Activated CD8-positive, alpha-beta T cell treated with anti-CD3 and anti-CD28 coated beads, Interleukin-2, amount 10 ng/mL, durations not matched to agents 7 days and 5 days (primary cell): ENCODE results near the gene HYI. TPM values are rescaled to one million over a fixed set of nuclear protein-coding genes. Genes with fewer than 3 reads are reported as not detected.
"Not testable (repeated sequence)": the region's sequence is repeated elsewhere in the genome, so short reads cannot be mapped to it uniquely, and the experiment has no call there.

ENCODE experiments used
- ATAC-seq: fragments of 150-1000 bp; cut with Tn5 transposase; one replicate; pipeline ENCODE4 v1.10.0; 2021; ENCODE audit warnings: moderate library complexity
- CTCF ChIA-PET: fragments of 350-600 bp; sonication (Branson Sonifier 250); formaldehyde crosslinking; loops from one replicate; lab custom pipeline; 2021; ENCODE audit warnings: antibody characterized with exemption; lab: Charles Lee
- POLR2A ChIA-PET: fragments of 350-600 bp; sonication (Branson Sonifier 250); formaldehyde crosslinking; loops from one replicate; lab custom pipeline; 2021; ENCODE audit warnings: antibody characterized with exemption; lab: Charles Lee
- DNase-seq: peaks from one replicate; pipeline ENCODE4 v3.0.0-alpha.2; 2020
- H3K27ac Mint-ChIP-seq: one replicate; pipeline ENCODE4 v1.8.0; 2021; ENCODE audit warnings: mild to moderate bottlenecking, mixed read lengths
- H3K27me3 Mint-ChIP-seq: one replicate; pipeline ENCODE4 v1.8.0; 2021; ENCODE audit warnings: low read depth, mixed read lengths
- H3K36me3 Mint-ChIP-seq: one replicate; pipeline ENCODE4 v1.8.0; 2021; ENCODE audit warnings: low read depth, mixed read lengths
- H3K4me1 Mint-ChIP-seq: one replicate; pipeline ENCODE4 v1.8.0; 2021; ENCODE audit warnings: low read depth, mixed read lengths
- H3K4me3 Mint-ChIP-seq: one replicate; pipeline ENCODE4 v1.8.0; 2021; ENCODE audit warnings: mild to moderate bottlenecking, mixed read lengths
- H3K9me3 Mint-ChIP-seq: one replicate; pipeline ENCODE4 v1.8.0; 2022; ENCODE audit warnings: mixed read lengths; ENCODE audit not compliant: insufficient read depth
- total RNA-seq, 2 experiments: library from RNA; stranded (reverse); gene quantifications; one replicate each; pipeline ENCODE4 v1.2.3, GENCODE V29; 2021

HYI gene, protein sequence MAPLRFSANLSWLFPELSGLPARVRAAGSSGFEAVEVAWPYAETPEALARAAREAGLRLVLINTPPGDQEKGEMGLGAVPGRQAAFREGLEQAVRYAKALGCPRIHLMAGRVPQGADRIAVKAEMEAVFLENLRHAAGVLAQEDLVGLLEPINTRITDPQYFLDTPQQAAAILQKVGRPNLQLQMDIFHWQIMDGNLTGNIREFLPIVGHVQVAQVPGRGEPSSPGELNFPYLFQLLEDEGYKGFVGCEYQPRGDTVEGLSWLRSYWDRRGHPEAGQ
- total RNA-seq: 1 to 10 TPM; 8.4 to 9.5 TPM

DNA sequence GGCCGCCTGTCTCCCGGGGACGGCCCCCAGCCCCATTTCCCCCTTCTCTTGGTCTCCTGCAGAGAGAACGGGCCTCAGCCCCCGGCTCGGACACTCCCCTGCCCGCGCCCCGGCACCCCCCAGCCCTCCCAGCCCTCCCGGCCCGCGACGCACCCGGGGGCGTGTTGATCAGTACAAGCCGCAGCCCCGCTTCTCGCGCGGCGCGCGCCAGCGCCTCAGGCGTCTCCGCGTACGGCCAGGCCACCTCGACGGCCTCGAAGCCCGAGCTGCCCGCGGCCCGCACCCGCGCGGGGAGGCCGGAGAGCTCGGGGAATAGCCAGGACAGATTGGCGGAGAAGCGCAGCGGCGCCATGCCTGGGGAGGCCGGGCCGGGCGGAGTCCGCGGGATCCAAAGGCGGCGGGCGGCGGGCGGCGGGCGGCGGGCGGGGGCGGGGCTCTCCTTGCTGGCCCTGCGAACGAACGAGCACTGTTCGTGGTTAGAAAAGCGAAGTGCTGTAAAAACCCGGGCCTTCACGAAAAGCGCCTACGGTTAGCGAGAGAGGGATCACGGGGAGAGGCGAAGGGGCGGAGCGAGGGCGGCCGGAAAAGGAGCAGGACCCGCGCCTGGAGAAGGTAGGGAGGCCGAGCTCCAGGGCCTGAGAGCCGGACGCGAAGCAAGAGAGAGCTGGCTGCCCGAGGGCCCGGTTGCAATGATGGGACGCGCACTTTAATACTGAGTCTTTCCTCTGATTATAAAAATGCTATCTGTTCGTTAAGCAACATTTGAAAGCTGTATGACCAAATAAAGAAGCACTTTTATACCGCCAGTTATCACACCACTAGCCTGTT, at the start of gene HYI:
Gene HYI (minus strand): TSS at position 490 of the 828 bp plus-strand sequence. CDS start 138 bp downstream, at position 352.
- POLR2A ChIA-PET: interaction anchor here (0.8 to 1.3 kb wide), 3 partner anchors 11 to 772 kb away, joined by 3 to 4 read pairs (median 4); partner anchors contain the start of gene YBX1
- Mint-ChIP-seq H3K9me3 (no peaks in the 10 kb centered on the region), H3K27ac (peak within 1 kb of the TSS; percentile 81), H3K4me1 (peaks cover 22% of the 10 kb centered on the region), H3K27me3 (peaks cover 30% of the 10 kb centered on the region), H3K4me3 (peak within 1 kb of the TSS; percentile 71), H3K36me3 (peaks cover 25% of the 10 kb centered on the region)
- DNase-seq (peak; percentile 77), ATAC-seq (peak; percentile 72)
- CTCF ChIA-PET: interaction anchor here (1.0 to 1.9 kb wide), 6 partner anchors 9 to 493 kb away, joined by 3 to 8 read pairs (median 4); partner anchors contain the start of gene IPO13

DNA sequence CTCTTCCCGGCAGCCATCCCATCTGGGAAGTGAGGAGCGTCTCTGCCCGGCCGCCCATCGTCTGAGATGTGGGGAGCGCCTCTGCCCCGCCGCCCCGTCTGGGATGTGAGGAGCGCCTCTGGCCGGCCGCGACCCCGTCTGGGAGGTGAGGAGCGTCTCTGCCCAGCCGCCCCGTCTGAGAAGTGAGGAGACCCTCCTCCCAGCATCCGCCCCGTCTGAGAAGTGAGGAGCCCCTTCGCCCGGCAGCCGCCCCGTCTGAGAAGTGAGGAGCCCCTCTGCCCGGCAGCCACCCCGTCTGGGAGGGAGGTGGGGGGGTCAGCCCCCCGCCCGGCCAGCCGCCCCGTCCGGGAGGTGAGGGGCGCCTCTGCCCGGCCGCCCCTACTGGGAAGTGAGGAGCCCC, 48.1 kb upstream of the HYI start:
- CTCF ChIA-PET, H3K36me3 Mint-ChIP-seq, H3K4me3 Mint-ChIP-seq, POLR2A ChIA-PET, H3K4me1 Mint-ChIP-seq, H3K9me3 Mint-ChIP-seq, ATAC-seq, H3K27me3 Mint-ChIP-seq, DNase-seq, H3K27ac Mint-ChIP-seq: not testable (repeated sequence)

GRCh38 chr1:43499898-43500297, 46.2 kb upstream of the HYI start:
- ChIA-PET POLR2A (no interaction called here), CTCF (no interaction called here)
- DNase-seq (no peak), ATAC-seq (no peak)
- Mint-ChIP-seq H3K4me3 (no peak overlapping the region), H3K27me3 (peaks cover 10% of the 10 kb centered on the region), H3K36me3 (no peaks in the 10 kb centered on the region), H3K9me3 (no peaks in the 10 kb centered on the region), H3K27ac (no peak overlapping the region), H3K4me1 (no peaks in the 10 kb centered on the region)

DNA sequence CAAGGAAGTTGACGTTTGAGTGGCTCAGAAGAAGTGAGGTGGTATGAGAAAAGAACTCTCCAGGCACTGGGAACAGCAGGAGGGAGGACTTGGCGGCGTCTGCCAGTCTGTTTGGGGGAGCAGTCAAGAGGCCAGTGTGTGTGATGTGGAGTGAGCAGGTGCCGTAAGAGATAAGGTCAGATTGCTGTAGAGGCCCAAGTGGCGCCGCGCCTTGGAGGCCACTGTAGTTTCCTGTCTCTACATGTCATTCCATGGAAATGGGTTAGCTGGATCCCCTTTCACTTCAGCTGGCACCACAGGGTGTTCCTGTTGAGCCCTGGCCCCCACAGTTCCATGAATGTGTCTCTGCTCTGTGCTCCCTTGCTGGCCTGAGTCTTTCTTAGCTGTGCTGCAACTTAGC, 41.5 kb upstream of the HYI start:
- Mint-ChIP-seq H3K4me1 (no peaks in the 10 kb centered on the region), H3K4me3 (no peak overlapping the region), H3K36me3 (no peaks in the 10 kb centered on the region), H3K27me3 (peaks cover 14% of the 10 kb centered on the region), H3K9me3 (peaks cover 3% of the 10 kb centered on the region), H3K27ac (no peak overlapping the region)
- CTCF ChIA-PET: no interaction called here
- POLR2A ChIA-PET: no interaction called here
- ATAC-seq (no peak), DNase-seq (no peak)

GRCh38 chr1:43493661-43494450, 40.1 kb upstream of the HYI start:
- ATAC-seq: no peak
- H3K36me3 Mint-ChIP-seq: no peaks in the 10 kb centered on the region

GRCh38 chr1:43492826-43493225, 39.1 kb upstream of the HYI start:
- peaks cover 13% of the 10 kb centered on the region for H3K9me3 Mint-ChIP-seq
- H3K4me1 Mint-ChIP-seq: no peaks in the 10 kb centered on the region
- POLR2A ChIA-PET: interaction anchor here (0.6 kb wide), 1 partner anchor 155 kb away, joined by 4 read pairs; no protein-coding TSS in a partner anchor
- CTCF ChIA-PET: no interaction called here
- no peak overlapping the region for H3K27ac Mint-ChIP-seq
- DNase-seq: no peak
- H3K36me3 Mint-ChIP-seq: no peaks in the 10 kb centered on the region
- no peak overlapping the region for H3K4me3 Mint-ChIP-seq
- ATAC-seq: no peak
- peaks cover 14% of the 10 kb centered on the region for H3K27me3 Mint-ChIP-seq

More at GRCh38 chr1:43493661-43494450, 40.1 kb upstream of the HYI start:
- Mint-ChIP-seq H3K27me3 (peaks cover 14% of the 10 kb centered on the region), H3K4me3 (no peak overlapping the region), H3K4me1 (no peaks in the 10 kb centered on the region), H3K27ac (no peak overlapping the region), H3K9me3 (peaks cover 6% of the 10 kb centered on the region)
- no peak for DNase-seq
- POLR2A ChIA-PET: no interaction called here
- CTCF ChIA-PET: no interaction called here

- no peaks in the 10 kb centered on the region for H3K36me3 Mint-ChIP-seq
- no peak overlapping the region for H3K27ac Mint-ChIP-seq
- no peak overlapping the region for H3K4me3 Mint-ChIP-seq
- CTCF ChIA-PET: interaction anchor here (0.7 to 1.2 kb wide), 3 partner anchors 9 to 1068 kb away, joined by 3 to 5 read pairs (median 3); no protein-coding TSS in a partner anchor
- peaks cover 20% of the 10 kb centered on the region for H3K9me3 Mint-ChIP-seq
- peaks cover 9% of the 10 kb centered on the region for H3K27me3 Mint-ChIP-seq
- H3K4me1 Mint-ChIP-seq: no peaks in the 10 kb centered on the region
- POLR2A ChIA-PET: no interaction called here
- no peak for ATAC-seq
- DNase-seq: no peak
Observed at GRCh38 chr1:43491061-43491460, 37.3 kb upstream of the HYI start.

GRCh38 chr1:43488165-43488564, 34.4 kb upstream of the HYI start:
- POLR2A ChIA-PET: no interaction called here
- Mint-ChIP-seq H3K27ac (no peak overlapping the region), H3K4me3 (no peak overlapping the region), H3K9me3 (peaks cover 20% of the 10 kb centered on the region), H3K4me1 (no peaks in the 10 kb centered on the region), H3K36me3 (no peaks in the 10 kb centered on the region), H3K27me3 (peaks cover 2% of the 10 kb centered on the region)
- ATAC-seq: no peak
- CTCF ChIA-PET: no interaction called here
- DNase-seq: no peak

DNA sequence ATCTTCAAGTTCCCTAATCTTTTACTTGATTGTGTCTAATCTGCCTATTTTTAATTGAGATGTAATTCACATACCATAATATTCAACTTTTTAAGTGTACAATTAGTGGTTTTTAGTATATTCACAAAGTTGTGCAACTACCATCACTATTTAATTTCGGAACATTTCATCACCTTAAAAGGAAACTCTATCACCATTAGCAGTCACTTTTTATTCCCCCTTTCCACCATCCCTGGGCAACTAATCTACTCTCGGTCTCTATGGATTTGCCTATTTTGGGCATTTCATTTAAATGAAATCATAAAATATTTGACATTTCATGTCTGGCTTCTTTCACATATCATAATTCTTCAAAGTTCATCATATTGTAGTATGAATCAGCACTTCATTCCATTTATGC, 30.6 kb upstream of the HYI start:
- H3K27me3 Mint-ChIP-seq: peaks cover 4% of the 10 kb centered on the region
- H3K4me1 Mint-ChIP-seq: peaks cover 7% of the 10 kb centered on the region
- ATAC-seq (no peak), DNase-seq (no peak)
- no peaks in the 10 kb centered on the region for H3K36me3 Mint-ChIP-seq
- ChIA-PET CTCF (no interaction called here), POLR2A (no interaction called here)
- H3K27ac Mint-ChIP-seq: no peak overlapping the region
- H3K4me3 Mint-ChIP-seq: no peak overlapping the region
- H3K9me3 Mint-ChIP-seq: peaks cover 14% of the 10 kb centered on the region

DNA sequence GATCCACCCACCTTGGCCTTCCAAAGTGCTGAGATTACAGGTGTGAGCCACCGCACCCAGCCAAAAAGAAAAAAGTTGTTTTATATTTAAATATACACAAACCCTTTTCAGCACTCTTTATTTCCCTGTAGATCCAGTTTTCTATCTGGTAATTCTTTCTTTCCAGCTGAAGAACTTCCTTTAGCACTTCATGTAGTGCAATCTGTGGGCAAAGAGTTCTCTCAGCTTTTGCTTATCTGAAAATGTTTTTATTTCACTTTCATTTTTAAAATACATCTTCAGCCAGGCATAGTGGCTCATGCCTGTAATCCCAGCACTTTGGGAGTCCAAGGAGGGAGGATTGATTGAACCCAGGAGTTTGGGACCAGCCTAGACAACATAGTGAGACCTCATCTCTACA, 28.5 kb upstream of the HYI start:
- H3K9me3 Mint-ChIP-seq: peaks cover 5% of the 10 kb centered on the region
- CTCF ChIA-PET: interaction anchor here (0.9 kb wide), 1 partner anchor 8 kb away, joined by 3 read pairs; no protein-coding TSS in a partner anchor
- peaks cover 12% of the 10 kb centered on the region for H3K27me3 Mint-ChIP-seq
- DNase-seq: no peak
- no peak overlapping the region for H3K27ac Mint-ChIP-seq
- POLR2A ChIA-PET: no interaction called here
- peaks cover 7% of the 10 kb centered on the region for H3K4me1 Mint-ChIP-seq
- no peaks in the 10 kb centered on the region for H3K36me3 Mint-ChIP-seq
- H3K4me3 Mint-ChIP-seq: no peak overlapping the region
- ATAC-seq: no peak

- ATAC-seq (no peak), DNase-seq (no peak)
- Mint-ChIP-seq H3K9me3 (no peaks in the 10 kb centered on the region), H3K27me3 (peaks cover 17% of the 10 kb centered on the region), H3K4me3 (no peak overlapping the region), H3K36me3 (no peaks in the 10 kb centered on the region), H3K27ac (no peak overlapping the region), H3K4me1 (peaks cover 7% of the 10 kb centered on the region)
- CTCF ChIA-PET: no interaction called here
- POLR2A ChIA-PET: no interaction called here
Observed at GRCh38 chr1:43481491-43481890, 27.8 kb upstream of the HYI start.
